GM19468 (cell line): Measurements from ENCODE around the gene AATF.

ENCODE experiments used
- ATAC-seq: cut with Tn5 transposase; IDR thresholded peaks from one replicate; pipeline ENCODE4 v1.9.1; 2021; ENCODE audit warnings: mild to moderate bottlenecking, moderate library complexity, moderate number of reproducible peaks; ENCODE audit not compliant: unreplicated experiment; ENCODE audit errors: extremely low read depth

AATF gene

GRCh38 chr17:37037590-37038155 is 88.9 kb downstream of the AATF start:
- ATAC-seq: no peak

- ATAC-seq: no peak
Measured at GRCh38 chr17:37039269-37039668, 90.5 kb downstream of the AATF start.

- ATAC-seq: no peak
Measured at GRCh38 chr17:37041932-37042331, 93.2 kb downstream of the AATF start.

GRCh38 chr17:37043201-37043600 is 94.4 kb downstream of the AATF start:
- no peak for ATAC-seq

GRCh38 chr17:37045351-37045922 is 96.7 kb downstream of the AATF start:
- no peak for ATAC-seq

GRCh38 chr17:37047631-37048104 is 98.9 kb downstream of the AATF start:
- ATAC-seq: no peak

- no peak for ATAC-seq
Measured at GRCh38 chr17:37048811-37049210, 100.1 kb downstream of the AATF start.

GRCh38 chr17:37050920-37051319 is 102.2 kb downstream of the AATF start:
- ATAC-seq: no peak

GRCh38 chr17:37051381-37051780 is 102.6 kb downstream of the AATF start:
- ATAC-seq: no peak

- no peak for ATAC-seq
Measured at GRCh38 chr17:37051833-37052232, 103.1 kb downstream of the AATF start.

GRCh38 chr17:37052450-37052849 is 103.7 kb downstream of the AATF start:
- no peak for ATAC-seq

GRCh38 chr17:37054894-37055293 is 106.1 kb downstream of the AATF start:
- ATAC-seq: no peak

- ATAC-seq: no peak
Measured at GRCh38 chr17:37056622-37057021, 107.9 kb downstream of the AATF start.

GRCh38 chr17:37059493-37059892 is 110.7 kb downstream of the AATF start:
- no peak for ATAC-seq

- ATAC-seq: no peak
Measured at GRCh38 chr17:37060094-37060493, 111.3 kb downstream of the AATF start.

GRCh38 chr17:37060928-37061327 is 112.2 kb downstream of the AATF start:
- ATAC-seq: no peak

GRCh38 chr17:37062021-37062420 is 113.3 kb downstream of the AATF start:
- no peak for ATAC-seq

- no peak for ATAC-seq
Measured at GRCh38 chr17:37064206-37064605, 115.5 kb downstream of the AATF start.

- ATAC-seq: no peak
Measured at GRCh38 chr17:37064956-37065355, 116.2 kb downstream of the AATF start.

GRCh38 chr17:37065486-37066321 is 117.0 kb downstream of the AATF start:
- ATAC-seq: no peak
